ENCODE data around the gene B3GNT2. TPM values are rescaled to one million over a fixed set of nuclear protein-coding genes. Genes with fewer than 3 reads are reported as not detected.

The B3GNT2 gene
- total RNA-seq, 1 donor from 2014 or later, result 36.7 TPM

- intact Hi-C loops (cut with micrococcal nuclease), result no loop called here
Measured at GRCh38 chr2:62184512-62185230, 11.2 kb upstream of the B3GNT2 start.

GRCh38 chr2:62185475-62186155 lies 10.3 kb upstream of the B3GNT2 start:
- intact Hi-C loops (cut with micrococcal nuclease), result no loop called here

- intact Hi-C loops (cut with micrococcal nuclease), result no loop called here
Measured at GRCh38 chr2:62186156-62186905, 9.6 kb upstream of the B3GNT2 start.

GRCh38 chr2:62187246-62187645 lies 8.7 kb upstream of the B3GNT2 start:
- intact Hi-C loops (cut with micrococcal nuclease), result no loop called here

- intact Hi-C loops (cut with micrococcal nuclease), result no loop called here
Measured at GRCh38 chr2:62188416-62188815, 7.5 kb upstream of the B3GNT2 start.

- intact Hi-C loops (cut with micrococcal nuclease), result no loop called here
Measured at GRCh38 chr2:62189196-62189595, 6.7 kb upstream of the B3GNT2 start.

GRCh38 chr2:62192811-62193210 lies 3.1 kb upstream of the B3GNT2 start:
- intact Hi-C loops (cut with micrococcal nuclease), result loop anchor here (10.0 kb wide), 1 partner anchor 1048 kb away; no protein-coding TSS in a partner anchor

- intact Hi-C loops (cut with micrococcal nuclease), result loop anchor here (1.0 to 10.0 kb wide), 9 partner anchors 157 to 1663 kb away; partner anchors contain the start of genes EHBP1, MDH1, PEX13 and PUS10
Measured at GRCh38 chr2:62194558-62195420, 1.1 kb upstream of the B3GNT2 start.

GRCh38 chr2:62196278-62196901 lies 475 bp downstream of the B3GNT2 start:
- intact Hi-C loops (cut with micrococcal nuclease), result loop anchor here (2.0 to 10.0 kb wide), 9 partner anchors 108 to 1661 kb away; partner anchors contain the start of genes PAPOLG, PEX13, PUS10 and REL

- intact Hi-C loops (cut with micrococcal nuclease), result loop anchor here (1.0 to 10.0 kb wide), 12 partner anchors 25 to 1660 kb away; partner anchors contain the start of genes COMMD1, FAM161A, PAPOLG and PEX13
Measured at GRCh38 chr2:62197011-62197924, 1.4 kb downstream of the B3GNT2 start.

GRCh38 chr2:62197925-62198633 lies 2.2 kb downstream of the B3GNT2 start:
- intact Hi-C loops (cut with micrococcal nuclease), result loop anchor here (1.0 to 10.0 kb wide), 14 partner anchors 24 to 1659 kb away; partner anchors contain the start of genes COMMD1, FAM161A, PAPOLG and PEX13

GRCh38 chr2:62198854-62199253 lies 2.9 kb downstream of the B3GNT2 start:
- intact Hi-C loops (cut with micrococcal nuclease), result loop anchor here (1.0 to 10.0 kb wide), 11 partner anchors 162 to 1658 kb away; partner anchors contain the start of genes CCT4, PEX13, PUS10 and REL

GRCh38 chr2:62199392-62200125 lies 3.6 kb downstream of the B3GNT2 start:
- intact Hi-C loops (cut with micrococcal nuclease), result loop anchor here (1.0 to 10.0 kb wide), 13 partner anchors 162 to 1658 kb away; partner anchors contain the start of genes CCT4, PEX13, PUS10 and REL

- intact Hi-C loops (cut with micrococcal nuclease), result loop anchor here (2.0 kb wide), 2 partner anchors 506 to 1640 kb away; partner anchors contain the start of gene UGP2
Measured at GRCh38 chr2:62200291-62200841, 4.5 kb downstream of the B3GNT2 start.

GRCh38 chr2:62200868-62201267 lies 5.0 kb downstream of the B3GNT2 start:
- intact Hi-C loops (cut with micrococcal nuclease), result loop anchor here (2.0 kb wide), 2 partner anchors 506 to 1640 kb away; partner anchors contain the start of gene UGP2

GRCh38 chr2:62201307-62201706 lies 5.4 kb downstream of the B3GNT2 start:
- intact Hi-C loops (cut with micrococcal nuclease), result loop anchor here (2.0 kb wide), 2 partner anchors 507 to 1639 kb away; partner anchors contain the start of gene UGP2
